GM18526 (cell line): ENCODE measurements around the gene DNMT3B.

Experiments used
- POLR2A ChIP-seq: IDR thresholded peaks from 3 replicates; pipeline ENCODE4 v1.6.1; 2011; ENCODE audit not compliant: insufficient read length; ENCODE audit errors: extremely low read depth

The DNMT3B gene

DNA sequence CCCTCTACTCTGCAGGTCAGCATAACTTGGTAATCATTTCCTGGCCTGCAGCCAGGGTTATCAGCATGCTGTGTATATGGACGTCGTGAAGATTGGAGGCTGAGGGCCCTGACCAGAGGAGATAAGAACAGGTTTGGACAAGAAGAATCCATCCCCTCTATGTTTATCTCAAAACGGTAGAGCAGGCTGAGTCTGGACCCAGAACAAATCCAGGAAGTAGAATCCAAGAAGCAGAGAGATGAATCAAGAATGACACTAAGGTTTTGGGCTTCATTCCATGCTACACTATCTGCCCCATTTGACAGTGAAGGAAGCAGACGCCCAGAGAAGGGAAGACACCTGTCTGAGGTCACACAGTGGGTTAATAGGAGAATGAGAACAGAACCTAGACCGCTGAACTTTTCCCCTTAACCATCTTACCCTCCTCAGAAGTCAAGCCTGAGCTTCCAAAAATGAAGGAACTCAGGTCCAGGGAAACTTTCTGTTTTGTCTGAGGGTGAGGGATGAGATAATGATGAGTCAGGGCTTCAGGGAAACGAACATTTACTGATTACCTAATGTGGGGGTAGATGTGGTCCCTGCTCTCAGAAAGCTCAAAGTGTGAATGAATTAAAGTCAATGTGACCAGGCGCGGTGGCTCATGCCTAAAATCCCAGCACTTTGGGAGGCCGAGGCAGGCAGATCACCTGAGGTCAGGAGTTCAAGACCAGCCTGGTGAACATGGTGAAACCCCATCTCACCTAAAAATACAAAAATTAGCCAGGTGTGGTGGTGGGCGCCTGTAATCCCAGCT lies 9.5 kb upstream of the DNMT3B start:
- TF ChIP-seq POLR2A, result no peak

DNA sequence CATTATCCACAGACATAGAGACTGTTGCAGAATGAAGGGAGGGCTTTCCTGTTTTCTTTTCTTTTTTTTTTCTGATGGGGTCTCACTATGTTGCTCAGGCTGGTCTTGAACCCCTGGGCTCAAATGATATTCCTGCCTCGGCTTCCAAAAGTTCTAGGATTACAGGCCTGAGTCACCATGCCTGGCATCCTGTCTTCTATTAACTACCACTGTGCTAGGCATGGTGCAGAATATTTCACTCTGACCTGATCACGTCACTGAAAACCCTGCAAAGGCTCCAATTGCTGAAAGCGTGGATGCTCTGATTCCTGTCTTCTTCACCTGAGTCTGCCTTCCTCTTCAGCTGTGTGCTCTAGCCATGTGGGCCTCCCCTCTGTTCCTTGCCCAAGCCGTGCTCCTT lies 8.5 kb upstream of the DNMT3B start:
- no peak for TF ChIP-seq POLR2A

- TF ChIP-seq POLR2A, result no peak
These were observed 6.0 kb upstream of the DNMT3B start for GRCh38 chr20:32756156-32756555.

DNA sequence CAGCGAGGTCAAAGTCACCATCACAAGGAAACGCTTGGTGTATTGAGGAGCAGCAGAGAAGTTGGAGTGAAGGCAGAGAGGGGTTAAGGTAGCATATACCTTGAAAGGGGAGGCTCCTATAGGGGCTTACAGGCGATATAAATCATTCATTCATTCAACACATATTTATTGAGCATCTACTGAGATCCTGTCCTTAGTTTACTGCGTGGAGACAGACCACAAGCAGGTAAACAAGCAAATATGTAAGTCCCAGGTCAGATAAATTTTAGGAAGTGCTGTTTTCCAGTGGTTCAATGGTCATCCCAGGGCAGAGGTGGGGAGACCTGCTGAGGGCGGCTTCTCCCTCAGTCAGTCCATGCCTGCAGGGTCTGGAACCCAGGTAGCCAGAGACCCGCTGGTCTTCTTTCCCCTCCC lies 761 bp upstream of the DNMT3B start:
- TF ChIP-seq POLR2A, result no peak

GRCh38 chr20:32762754-32763201 lies 593 bp downstream of the DNMT3B start:
- TF ChIP-seq POLR2A, result no peak

DNA sequence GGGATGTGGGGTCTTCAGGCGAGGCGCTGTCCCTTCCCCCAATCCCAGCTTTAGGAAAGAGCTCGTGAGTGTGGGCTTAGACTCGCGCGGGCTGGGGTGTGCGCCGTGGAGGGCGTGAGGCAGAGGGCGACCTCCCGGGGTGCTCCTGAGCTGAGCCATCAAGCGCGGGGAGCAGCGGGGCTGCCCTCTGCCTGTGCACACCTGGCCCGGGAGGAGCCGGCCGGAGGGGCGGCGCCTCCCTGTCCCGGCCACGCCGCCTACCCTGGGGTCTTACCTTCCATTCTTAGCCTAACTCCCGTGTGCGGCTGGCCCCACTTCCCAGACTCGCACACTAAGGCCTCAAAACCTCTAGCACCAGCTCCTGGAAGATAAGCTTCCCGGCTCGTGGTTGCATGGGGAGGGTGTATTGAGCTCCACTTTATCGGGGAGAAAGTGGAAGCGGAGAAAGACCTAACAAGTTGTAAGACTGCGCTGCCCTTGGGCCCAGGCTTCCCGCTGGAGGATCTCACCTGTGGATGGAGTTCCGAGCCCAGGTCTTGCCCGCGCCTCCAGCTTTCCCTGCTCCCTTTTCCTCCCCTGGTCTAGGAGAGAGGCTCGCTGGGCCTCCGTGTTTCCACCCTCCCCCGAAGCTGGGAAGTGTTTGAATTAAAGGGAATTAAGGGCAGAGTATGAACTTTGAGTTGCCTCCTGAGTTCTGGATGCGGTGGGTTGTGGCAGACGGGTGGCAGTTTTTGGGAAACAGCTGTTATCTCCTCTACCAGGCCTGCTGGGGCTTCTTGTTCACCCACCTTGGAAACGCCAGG lies 1.2 kb downstream of the DNMT3B start:
- TF ChIP-seq POLR2A, result no peak

DNA sequence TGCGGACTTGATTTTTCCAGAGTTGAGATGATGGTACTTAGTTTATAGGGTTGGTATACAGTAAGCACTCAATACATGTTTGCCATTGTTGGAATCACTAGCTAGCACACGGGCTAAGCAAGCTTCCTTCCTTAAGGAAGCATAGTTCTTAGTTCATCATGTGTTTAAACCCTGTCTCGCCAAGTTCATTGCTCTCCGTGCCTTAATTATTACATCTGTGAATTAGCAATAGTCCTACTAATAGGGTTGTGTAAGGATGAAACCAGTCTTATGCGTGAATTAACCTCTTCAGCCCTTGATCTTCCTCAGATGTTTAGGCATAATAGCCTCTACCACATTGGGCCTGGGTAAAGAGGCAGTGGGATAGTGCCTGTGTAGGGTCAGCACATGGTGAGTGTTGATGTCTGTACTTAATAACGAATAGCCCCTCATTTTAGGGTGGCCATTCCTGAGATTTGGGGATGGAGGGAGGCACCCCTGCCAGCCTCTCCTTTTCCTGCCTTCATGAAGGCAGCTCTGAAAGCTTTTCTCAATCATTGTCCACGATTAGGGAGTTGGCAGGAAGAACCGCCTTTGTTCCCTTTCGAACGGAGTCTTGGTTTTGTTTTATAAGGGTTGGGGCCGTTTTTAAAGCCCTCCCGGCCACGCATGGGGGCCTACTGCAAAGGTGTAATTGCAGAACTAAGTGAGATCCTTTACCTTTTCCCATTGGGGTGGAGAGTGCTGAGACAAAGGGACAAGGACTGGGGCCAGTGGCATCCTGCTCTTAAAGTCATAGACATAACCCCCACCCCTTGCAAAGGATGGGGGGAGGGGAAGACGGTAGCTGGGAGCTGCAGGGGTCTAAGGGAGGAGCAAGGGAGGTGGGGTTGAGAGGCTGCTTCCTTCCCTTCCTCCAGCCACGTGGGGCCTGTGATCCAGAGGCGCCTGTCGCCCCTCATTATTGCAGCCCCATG lies 2.1 kb downstream of the DNMT3B start:
- TF ChIP-seq POLR2A, result no peak

- no peak for TF ChIP-seq POLR2A
These were observed 5.4 kb downstream of the DNMT3B start for GRCh38 chr20:32767418-32768198.

- TF ChIP-seq POLR2A, result no peak
These were observed 9.9 kb downstream of the DNMT3B start for GRCh38 chr20:32772046-32772445.

- TF ChIP-seq POLR2A, result no peak
These were observed 11.0 kb downstream of the DNMT3B start for GRCh38 chr20:32773223-32773622.

DNA sequence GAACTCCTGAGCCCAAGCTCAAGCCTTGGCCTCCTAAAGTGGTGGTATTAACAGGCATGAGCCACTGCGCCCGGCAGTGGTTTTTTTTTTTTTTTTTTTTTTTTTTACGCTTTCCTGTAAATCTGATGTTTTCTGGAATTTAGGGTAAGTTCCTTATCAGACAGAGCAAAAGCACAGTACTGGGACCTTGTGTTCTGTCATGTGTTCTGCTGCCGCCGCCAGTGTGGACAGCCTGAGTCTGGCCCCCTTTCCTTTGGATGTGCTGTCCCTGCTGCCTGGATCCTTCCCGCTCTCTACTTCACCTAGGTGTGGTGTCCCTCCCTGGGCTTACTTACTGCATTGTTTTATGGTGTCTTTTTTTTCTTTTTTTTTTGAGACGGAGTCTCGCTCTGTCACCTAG lies 11.7 kb downstream of the DNMT3B start:
- no peak for TF ChIP-seq POLR2A

- TF ChIP-seq POLR2A, result no peak
These were observed 13.3 kb downstream of the DNMT3B start for GRCh38 chr20:32775336-32775991.

GRCh38 chr20:32777177-32777956 lies 15.2 kb downstream of the DNMT3B start:
- TF ChIP-seq POLR2A, result no peak
